NCI-H748 (cell line): ENCODE results near the gene FHL2.
"Not testable (repeated sequence)": the region's sequence is repeated elsewhere in the genome, so short reads cannot be mapped to it uniquely, and the experiment has no call there.

Source experiments
- DNase-seq: peaks from one replicate; lab custom pipeline; 2025; ENCODE audit not compliant: unreplicated experiment; lab: John Stamatoyannopoulos, UW

The FHL2 gene

DNA sequence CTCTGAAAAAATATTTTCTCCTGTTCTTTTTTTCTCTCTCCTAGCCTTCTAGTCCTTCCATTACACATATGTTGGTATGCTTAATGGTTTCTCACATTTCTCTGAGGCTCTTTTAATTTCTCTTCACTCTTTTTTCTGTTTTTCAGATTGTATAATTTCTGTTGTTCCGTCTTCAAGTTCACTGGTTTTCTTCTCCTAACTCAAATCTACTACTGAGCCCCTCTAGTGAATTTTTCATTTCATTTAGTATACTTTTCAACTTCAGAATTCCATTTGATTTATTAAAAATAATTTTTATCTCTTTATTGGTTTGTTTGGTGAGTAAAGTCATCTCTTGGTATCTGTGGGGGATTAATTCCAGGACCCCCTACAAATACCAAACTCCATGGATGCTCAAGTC lies 41.7 kb downstream of the FHL2 start:
- DNase-seq = no peak

DNA sequence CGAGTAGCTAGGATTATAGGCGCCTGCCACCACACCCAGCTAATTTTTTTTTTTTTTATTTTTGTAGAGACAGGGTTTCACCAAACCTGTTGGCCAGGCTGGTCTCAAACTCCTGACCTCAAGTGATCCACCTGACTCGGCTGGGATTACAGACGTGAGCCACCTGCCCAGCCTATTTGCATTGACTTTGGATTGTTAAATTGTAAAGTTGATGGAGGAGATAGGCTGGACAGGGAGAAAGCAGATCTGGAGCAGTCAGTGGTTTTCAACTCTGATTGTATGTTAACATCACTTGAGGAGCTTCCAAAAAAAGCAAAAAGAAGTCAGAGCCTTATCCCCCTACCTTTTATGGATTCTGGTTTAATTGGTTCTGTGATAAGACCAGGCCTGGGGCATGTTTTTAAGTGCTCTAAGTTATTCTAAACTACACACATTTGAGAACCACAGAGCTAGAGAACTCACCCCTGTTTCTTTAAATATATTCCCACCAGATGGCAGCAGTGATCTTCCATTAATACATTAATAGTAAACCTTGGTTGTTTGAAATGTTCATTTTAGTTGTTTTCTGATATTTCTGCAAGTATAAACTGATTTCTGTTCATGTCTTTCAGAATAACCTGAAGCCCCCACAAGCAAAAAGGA lies 54.0 kb downstream of the FHL2 start:
- DNase-seq = peak; percentile 7

DNA sequence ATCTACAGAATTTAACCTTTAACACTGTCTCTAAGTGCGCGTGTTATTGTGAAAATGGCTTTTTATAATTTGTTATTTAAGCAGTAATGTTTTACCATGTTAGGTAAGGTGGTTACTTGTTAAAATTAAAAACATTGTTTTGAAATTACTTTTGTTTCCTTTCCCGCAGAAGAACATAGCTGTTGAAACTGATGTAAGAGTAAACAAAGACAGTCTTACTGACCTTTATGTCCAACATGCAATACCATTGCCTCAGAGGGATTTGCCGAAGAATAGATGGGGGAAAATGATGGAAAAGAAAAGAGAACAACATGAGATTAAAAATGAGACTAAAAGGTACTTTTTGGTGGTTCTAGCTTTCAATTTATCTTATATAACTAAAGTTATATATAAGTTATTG lies 59.4 kb downstream of the FHL2 start:
- DNase-seq = no peak

DNA sequence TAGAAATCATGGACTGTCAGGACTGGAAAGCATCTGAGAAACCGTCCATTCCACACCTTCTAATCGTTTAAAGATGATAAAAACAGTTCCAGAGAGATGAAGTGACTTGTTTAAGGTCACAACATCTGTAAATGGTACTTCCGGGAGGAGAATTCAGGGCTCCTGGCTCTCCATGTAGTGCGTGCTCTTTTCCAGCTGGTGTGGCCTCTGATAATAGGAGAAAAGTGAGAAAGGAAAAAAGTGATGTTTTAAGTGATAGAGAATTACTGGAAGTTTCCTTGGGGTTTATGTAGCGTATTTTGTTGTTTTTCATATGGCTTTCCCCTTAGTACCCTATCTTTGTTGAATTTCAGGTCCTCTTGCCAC lies 60.8 kb downstream of the FHL2 start:
- DNase-seq = no peak

GRCh38 chr2:105337122-105338019 lies 61.5 kb downstream of the FHL2 start, which contains the start of gene C2orf49:
Gene C2orf49, plus strand, starts transcription at chr2:105337540. Its CDS starts 48 bp downstream, at chr2:105337588.
- peak; percentile 87 for DNase-seq

DNA sequence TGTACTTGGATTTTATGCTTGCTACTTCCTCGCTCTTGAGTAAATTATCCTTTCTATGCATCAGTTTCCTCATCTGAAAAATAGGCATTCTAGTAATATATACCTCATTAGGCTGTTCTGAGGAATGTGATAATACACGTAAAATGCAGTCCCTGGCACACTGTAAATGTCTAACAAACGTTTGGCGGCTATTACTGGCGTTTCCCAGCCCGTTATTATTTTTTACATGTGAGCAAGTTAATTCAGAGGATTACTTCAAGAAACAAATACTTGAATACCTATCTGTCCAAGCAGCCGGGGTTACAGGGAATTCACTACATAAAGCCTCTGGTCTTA lies 62.1 kb downstream of the FHL2 start:
- no peak for DNase-seq

DNA sequence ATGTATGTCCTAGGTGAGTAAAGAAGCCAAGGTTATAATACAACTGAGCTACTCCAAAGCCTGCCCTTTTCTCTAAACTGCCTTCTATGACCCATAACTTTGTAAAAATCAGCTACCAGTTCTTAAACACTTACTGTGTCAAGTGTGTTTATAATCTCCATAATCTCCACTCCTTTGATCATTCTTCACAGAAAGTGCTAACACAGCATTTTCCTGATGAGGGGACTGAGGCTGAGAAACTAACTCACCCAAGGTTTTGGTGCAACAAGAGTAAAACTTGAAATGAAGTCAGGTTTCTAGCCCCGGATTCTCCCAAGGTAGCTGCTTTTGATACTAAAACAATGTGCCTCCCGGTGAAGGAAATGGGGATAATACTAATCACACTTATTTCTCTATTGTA lies 63.4 kb downstream of the FHL2 start:
- no peak for DNase-seq

DNA sequence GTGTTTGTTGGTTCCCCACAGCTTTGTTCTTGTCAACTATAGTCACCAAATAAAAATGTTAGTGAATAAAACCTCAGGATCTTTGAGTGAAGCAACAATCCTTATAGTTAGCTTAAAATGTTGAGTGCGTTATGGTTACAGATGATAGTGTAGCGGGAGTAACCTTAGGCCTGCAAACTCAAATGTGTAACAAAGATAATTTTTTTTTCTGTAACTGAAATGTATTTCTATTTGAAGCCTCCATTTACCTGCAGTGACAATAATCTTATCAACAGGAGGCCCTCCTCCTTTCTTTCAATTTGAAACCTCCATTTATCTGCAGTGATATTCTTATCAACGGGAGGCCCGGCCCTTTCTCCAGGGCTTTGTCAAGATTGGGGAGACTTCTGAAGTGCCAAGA lies 64.6 kb downstream of the FHL2 start:
- no peak for DNase-seq

DNA sequence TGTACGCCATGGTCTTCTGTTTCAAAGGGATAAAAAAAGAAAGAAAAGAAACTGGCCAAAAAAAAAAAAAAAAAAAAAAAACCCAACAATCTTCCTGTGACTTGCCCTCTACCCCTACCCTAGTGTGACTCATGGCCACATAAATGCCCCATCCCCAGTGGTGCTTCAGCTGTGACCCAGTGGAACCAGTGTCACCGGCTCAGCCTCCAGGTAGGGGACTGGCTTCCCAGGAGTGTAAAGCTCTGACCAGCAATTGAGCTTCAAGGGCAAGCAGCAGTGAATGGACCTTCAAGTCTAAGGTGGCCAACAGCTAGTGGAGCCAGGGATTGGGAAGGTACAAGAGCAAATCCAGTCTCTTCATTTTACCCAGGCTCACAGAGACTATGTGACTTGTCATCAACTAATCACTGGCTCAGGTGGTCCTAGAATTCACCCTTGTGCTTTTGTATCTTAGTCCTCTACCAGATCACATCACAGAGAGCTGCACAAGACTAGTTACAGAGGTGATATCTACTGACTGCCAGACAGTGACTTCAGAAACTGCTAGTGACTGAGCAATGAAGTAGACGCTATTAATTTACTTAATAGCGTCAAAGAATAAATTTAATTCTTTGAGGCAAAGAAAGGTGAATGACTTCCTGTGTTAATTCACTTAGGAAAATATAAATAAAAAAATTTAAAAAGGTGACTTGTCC lies 68.0 kb downstream of the FHL2 start:
- no peak for DNase-seq

DNA sequence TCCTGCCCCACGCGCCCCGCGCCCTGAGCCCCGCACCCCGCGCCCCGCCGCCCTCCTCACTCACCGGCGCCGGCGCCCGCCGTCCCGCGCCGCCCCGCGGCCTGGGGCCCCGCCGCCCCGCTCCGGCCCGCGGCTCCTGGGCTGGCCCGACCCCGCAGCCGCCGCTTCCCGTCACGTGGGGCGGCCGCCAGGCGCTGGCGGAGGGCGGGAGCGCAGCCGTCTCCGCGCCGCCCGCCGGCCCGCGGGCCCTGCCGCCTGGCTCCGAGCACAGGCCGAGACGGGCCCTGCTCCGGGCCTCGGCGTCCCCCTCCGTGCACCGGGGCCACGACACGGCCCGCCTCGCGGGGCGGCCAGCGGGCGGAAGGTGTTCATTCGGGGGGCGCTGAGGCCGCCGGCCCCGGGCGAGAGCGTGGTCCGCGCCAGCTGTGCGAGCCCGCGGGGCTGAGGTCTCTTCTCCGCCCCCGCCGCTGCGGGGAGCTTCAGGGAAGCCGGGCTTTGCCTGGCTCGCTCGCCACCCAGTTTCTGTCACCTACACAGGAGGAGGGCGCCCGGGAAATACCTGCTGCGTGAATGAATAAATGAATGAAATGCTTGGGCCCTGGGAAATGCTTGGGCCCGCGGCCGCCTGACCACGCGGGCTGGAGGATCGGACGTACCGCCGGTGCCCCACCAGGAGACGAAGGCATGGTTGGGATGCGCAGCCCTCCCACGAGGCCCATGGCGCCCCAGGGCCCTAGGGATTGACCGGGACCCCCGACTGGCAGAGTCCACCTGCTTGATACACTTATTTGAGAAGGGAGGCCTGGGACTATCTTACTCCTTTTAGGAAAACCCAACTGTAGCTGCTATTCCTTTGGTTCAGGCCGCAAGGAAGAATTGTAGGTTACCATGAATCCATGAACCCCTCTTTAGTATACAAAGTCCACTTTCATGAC lies 69.0 kb downstream of the FHL2 start, which contains the start of gene TGFBRAP1:
Gene TGFBRAP1, minus strand, starts transcription at position 175 of the 935 bp plus-strand sequence. CDS start 21,434 bp downstream, outside the sequence.
- DNase-seq = peak; percentile 54

- DNase-seq = peak; percentile 47
These were observed 69.7 kb downstream of the FHL2 start for GRCh38 chr2:105329197-105329554.

GRCh38 chr2:105328281-105329196 lies 70.3 kb downstream of the FHL2 start:
- peak; percentile 64 for DNase-seq

DNA sequence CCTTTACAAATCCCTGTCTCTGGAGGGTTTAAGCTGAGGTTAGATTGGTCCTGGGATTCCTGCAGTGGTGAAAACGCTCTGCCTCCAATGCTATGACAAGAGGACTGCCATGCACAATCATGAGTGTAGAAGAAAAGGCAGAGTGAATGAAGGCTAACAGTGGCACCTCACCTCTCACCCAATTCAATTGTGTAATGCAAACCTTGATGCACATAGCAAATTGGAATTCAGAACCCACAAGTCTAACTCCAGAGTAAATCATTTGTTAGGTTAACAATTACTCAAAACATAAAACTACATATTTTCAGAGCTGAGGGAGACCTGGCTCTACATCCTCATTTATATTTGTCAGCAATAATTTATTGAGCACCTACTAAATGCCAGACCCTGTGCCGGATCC lies 71.2 kb downstream of the FHL2 start:
- no peak for DNase-seq

DNA sequence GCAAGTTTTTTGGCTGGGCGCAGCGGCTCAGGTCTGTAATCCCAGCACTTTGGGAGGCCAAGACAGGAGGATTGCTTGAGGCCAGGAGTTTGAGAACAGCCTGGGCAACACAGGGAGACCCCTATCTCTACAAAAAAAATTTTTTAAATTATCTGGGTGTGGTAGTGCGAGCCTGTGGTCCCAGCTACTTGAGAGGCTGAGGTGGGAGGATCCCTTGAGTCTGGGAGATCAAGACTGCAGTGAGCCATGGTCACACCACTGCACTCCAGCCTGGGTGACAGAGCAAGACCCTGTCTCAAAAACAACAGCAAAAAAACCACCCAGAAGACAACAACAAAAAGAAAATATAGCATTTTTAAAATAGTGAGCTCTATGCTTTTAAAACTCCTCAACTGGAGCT lies 71.6 kb downstream of the FHL2 start:
- DNase-seq = not testable (repeated sequence)

DNA sequence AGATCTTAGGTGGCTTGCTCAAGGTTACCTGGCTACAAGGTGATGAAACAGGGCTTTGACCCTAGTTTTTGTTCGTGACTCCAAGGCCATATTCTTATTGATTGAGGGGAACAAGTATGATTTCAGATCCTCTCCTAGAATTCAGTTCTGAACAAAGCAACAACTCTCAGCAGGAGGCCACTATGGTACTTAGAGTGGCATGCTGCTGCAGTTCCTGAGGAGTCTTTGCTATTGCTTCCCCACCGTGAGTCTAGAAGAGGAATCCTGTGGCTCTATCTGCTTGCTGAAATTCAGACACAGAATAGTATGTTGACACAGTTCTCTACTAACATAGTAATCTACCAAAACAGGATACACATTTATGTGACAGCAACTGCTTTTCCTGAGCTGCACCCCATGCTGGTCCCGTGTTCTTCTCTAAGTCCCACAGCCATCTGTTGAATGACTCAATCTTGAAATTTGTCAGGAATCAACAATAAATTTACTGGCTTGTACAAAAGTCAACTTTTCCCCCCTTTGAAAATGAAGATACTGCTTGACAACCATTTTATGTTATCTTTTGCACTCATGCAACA lies 73.4 kb downstream of the FHL2 start:
- no peak for DNase-seq

DNA sequence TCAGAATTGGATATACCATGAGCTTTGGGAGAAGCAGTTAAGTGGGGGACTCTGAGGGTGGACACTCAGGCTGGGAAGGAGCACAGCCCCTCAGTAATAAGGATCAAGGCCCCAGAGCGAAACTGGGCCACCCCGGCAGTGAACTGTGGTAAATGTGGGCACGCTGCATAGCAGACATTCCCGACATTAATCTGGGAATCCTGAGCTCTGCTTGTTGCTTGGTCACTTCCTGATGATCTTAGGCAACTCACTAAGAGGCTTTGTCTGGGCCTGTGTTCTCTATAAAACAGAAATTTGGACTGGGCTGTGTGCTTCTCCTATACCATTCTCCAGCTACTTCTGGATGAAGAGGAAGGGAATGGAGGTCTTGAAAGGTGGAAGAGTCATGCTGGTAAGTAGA lies 74.1 kb downstream of the FHL2 start:
- no peak for DNase-seq

- no peak for DNase-seq
These were observed 74.8 kb downstream of the FHL2 start for GRCh38 chr2:105324101-105324500.

GRCh38 chr2:105323111-105323510 lies 75.7 kb downstream of the FHL2 start:
- DNase-seq = no peak

DNA sequence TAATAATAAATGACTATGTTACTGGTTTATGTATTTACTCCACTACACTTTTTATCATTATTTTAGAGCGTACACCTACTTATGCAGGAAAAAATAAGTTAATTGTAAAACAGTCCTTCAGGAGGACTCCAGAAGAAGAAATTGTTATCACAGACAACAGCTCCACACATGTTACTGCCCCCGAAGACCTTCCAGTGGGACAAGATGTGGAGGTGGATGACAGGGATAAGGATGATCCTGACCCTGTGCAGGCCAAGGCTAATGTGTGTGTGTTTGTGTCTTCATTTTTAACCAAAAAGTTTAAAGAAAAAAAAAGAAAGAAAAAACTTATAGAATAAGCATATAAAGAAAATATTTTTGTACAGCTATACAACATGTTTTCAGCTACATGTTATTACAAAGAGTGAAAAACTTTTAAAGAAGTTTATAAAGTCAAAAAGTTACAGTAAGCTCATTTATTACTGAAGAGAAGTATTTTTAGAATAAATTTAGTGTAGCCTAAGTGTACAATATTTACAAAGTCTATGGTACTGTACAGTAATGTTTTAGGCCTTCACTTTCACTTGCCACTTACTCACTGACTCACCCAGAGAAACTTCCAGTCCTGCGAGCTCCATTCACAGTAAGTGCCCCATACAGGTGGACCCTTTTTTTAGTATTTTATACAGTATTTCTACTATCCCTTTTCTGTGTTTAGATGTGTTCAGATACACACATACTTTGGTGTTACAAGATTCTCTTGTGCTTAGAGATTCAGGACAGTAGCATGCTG lies 76.8 kb downstream of the FHL2 start:
- no peak for DNase-seq
